Loucy (cell line): Measurements from ENCODE around the gene MRPS27.
"Not testable (repeated sequence)": the region's sequence is repeated elsewhere in the genome, so short reads cannot be mapped to it uniquely, and the experiment has no call there.

ENCODE experiments used
- H2AFZ ChIP-seq: fragments of 200-600 bp; sonication (generic); 2 replicates; pipeline ENCODE4 v1.6.0; 2016; ENCODE audit warnings: antibody characterized with exemption, mild to moderate bottlenecking, low read length, moderate library complexity
- H3F3A ChIP-seq: fragments of 200-600 bp; 2 replicates; pipeline ENCODE4 v1.6.0; 2016; ENCODE audit warnings: antibody characterized with exemption, low read depth, mild to moderate bottlenecking
- H3K27me3 ChIP-seq: fragments of 200-600 bp; sonication (generic); 2 replicates; pipeline ENCODE4 v1.6.1; 2014; ENCODE audit warnings: low read length, mild to moderate bottlenecking; ENCODE audit not compliant: insufficient read depth, poor library complexity, severe bottlenecking
- H3K36me3 ChIP-seq: fragments of 200-600 bp; sonication (generic); 2 replicates; pipeline ENCODE4 v1.6.1; 2016; ENCODE audit warnings: low read length; ENCODE audit not compliant: insufficient read depth
- H3K4me1 ChIP-seq: fragments of 200-600 bp; sonication (generic); 2 replicates; pipeline ENCODE4 v1.5.1; 2014; ENCODE audit warnings: low read length, mild to moderate bottlenecking; ENCODE audit not compliant: insufficient read depth, poor library complexity, severe bottlenecking
- H3K4me2 ChIP-seq: fragments of 200-600 bp; sonication (generic); 2 replicates; pipeline ENCODE4 v1.6.0; 2014; ENCODE audit warnings: antibody characterized with exemption, low read length, low read depth, mild to moderate bottlenecking; ENCODE audit not compliant: poor library complexity, severe bottlenecking
- H3K4me3 ChIP-seq: fragments of 200-600 bp; sonication (generic); 2 replicates; pipeline ENCODE4 v1.5.1; 2014; ENCODE audit warnings: low read length, mild to moderate bottlenecking, mixed read lengths; ENCODE audit not compliant: poor library complexity, severe bottlenecking
- H3K79me2 ChIP-seq: fragments of 200-600 bp; sonication (generic); 2 replicates; pipeline ENCODE4 v1.6.1; 2014; ENCODE audit warnings: low read length; ENCODE audit not compliant: insufficient read depth
- H3K9ac ChIP-seq: fragments of 200-600 bp; sonication (generic); 2 replicates; pipeline ENCODE4 v1.6.0; 2014; ENCODE audit warnings: mild to moderate bottlenecking, low read depth, low read length, moderate library complexity; ENCODE audit not compliant: poor library complexity, severe bottlenecking
- H3K9me2 ChIP-seq: fragments of 200-600 bp; sonication (generic); replicated peaks from 2 replicates; pipeline ENCODE4 v1.6.1; 2016; ENCODE audit warnings: low read depth, low read length, mixed read lengths
- H3K9me3 ChIP-seq: fragments of 200-600 bp; sonication (generic); 2 replicates; pipeline ENCODE4 v1.6.1; 2014; ENCODE audit warnings: mild to moderate bottlenecking, antibody characterized with exemption, low read length, low read depth; ENCODE audit not compliant: insufficient read depth
- H4K20me1 ChIP-seq: fragments of 200-600 bp; sonication (generic); 2 replicates; pipeline ENCODE4 v1.6.0; 2014; ENCODE audit warnings: antibody characterized with exemption, low read length, mild to moderate bottlenecking; ENCODE audit not compliant: insufficient read depth, poor library complexity, severe bottlenecking
- CTCF ChIP-seq: fragments of 200-600 bp; sonication (generic); conservative IDR thresholded peaks from 2 replicates; pipeline ENCODE4 v1.5.1; 2014; ENCODE audit warnings: mild to moderate bottlenecking, antibody characterized with exemption, low read length
- EZH2phosphoT487 ChIP-seq: fragments of 200-600 bp; IDR thresholded peaks from 2 replicates; pipeline ENCODE4 v1.6.1; 2018; ENCODE audit warnings: antibody characterized with exemption, mild to moderate bottlenecking, moderate library complexity, borderline replicate concordance

MRPS27 gene

GRCh38 chr5:72324189-72324825 lies 4.3 kb upstream of the MRPS27 start:
- no peaks in the 10 kb centered on the region for H3K27me3 ChIP-seq
- no peaks in the 10 kb centered on the region for H3K9me3 ChIP-seq
- no peak overlapping the region for H3K4me2 ChIP-seq
- peaks cover 28% of the 10 kb centered on the region for H3K79me2 ChIP-seq
- no peak overlapping the region for H2AFZ ChIP-seq
- TF ChIP-seq EZH2phosphoT487 (no peak), CTCF (no peak)
- no peaks in the 10 kb centered on the region for H3K36me3 ChIP-seq
- no peaks in the 10 kb centered on the region for H4K20me1 ChIP-seq
- H3K9me2 ChIP-seq: no peaks in the 10 kb centered on the region
- H3F3A ChIP-seq: no peaks in the 10 kb centered on the region
- H3K9ac ChIP-seq: no peak overlapping the region
- H3K4me1 ChIP-seq: peaks cover 10% of the 10 kb centered on the region
- no peak overlapping the region for H3K4me3 ChIP-seq

- not testable (repeated sequence) for H3F3A ChIP-seq, H3K27me3 ChIP-seq, H3K9me2 ChIP-seq, H3K36me3 ChIP-seq, H4K20me1 ChIP-seq, H3K9me3 ChIP-seq
- H3K4me2 ChIP-seq: peak overlapping the region; percentile 78
- H2AFZ ChIP-seq: peak overlapping the region; percentile 68
- H3K9ac ChIP-seq: peak overlapping the region; percentile 84
- H3K4me3 ChIP-seq: peak overlapping the region; percentile 82
- peaks cover 22% of the 10 kb centered on the region for H3K4me1 ChIP-seq
- H3K79me2 ChIP-seq: peaks cover 54% of the 10 kb centered on the region
These were observed 535 bp downstream of the MRPS27 start for GRCh38 chr5:72319435-72319975.

GRCh38 chr5:72314571-72315172 lies 5.4 kb downstream of the MRPS27 start:
- peak overlapping the region; percentile 57 for H3K4me2 ChIP-seq
- H3K9me3 ChIP-seq: no peaks in the 10 kb centered on the region
- no peaks in the 10 kb centered on the region for H3F3A ChIP-seq
- TF ChIP-seq CTCF (peak; percentile 48), EZH2phosphoT487 (no peak)
- no peaks in the 10 kb centered on the region for H3K9me2 ChIP-seq
- H3K36me3 ChIP-seq: peaks cover 14% of the 10 kb centered on the region; the same call in 1 of the 2 replicates
- H3K4me3 ChIP-seq: peak overlapping the region; percentile 42
- no peaks in the 10 kb centered on the region for H3K27me3 ChIP-seq
- peaks cover 37% of the 10 kb centered on the region for H3K79me2 ChIP-seq
- H3K9ac ChIP-seq: peak overlapping the region; percentile 10
- H3K4me1 ChIP-seq: peaks cover 22% of the 10 kb centered on the region
- peaks cover 7% of the 10 kb centered on the region for H4K20me1 ChIP-seq
- H2AFZ ChIP-seq: no peak overlapping the region
